HL-60 (cell line): ENCODE measurements around the gene NUDT17.
A peak's percentile ranks its signal among the peaks of the same experiment; 100 is the strongest.

Source experiments
- DNase-seq, 2 experiments: peaks; one replicate each; pipeline ENCODE4 v3.0.0-alpha.2; 2010 to 2020; ENCODE audit warnings: low read depth in 1 of 2, low spot score in 1 of 2
- H3K27ac ChIP-seq: fragments of 250-450 bp; sonication (Bioruptor Pico); replicated peaks from 2 replicates; pipeline ENCODE4 v1.5.1; 2020; ENCODE audit warnings: mild to moderate bottlenecking, moderate library complexity
- H3K27me3 ChIP-seq: fragments of 250-450 bp; sonication (Bioruptor Pico); 2 replicates; pipeline ENCODE4 v1.5.1; 2021; ENCODE audit warnings: mild to moderate bottlenecking, moderate library complexity; ENCODE audit not compliant: insufficient read depth, poor library complexity, severe bottlenecking
- H3K4me3 ChIP-seq: replicated peaks from 2 replicates; pipeline ENCODE4 v1.5.1; 2011; ENCODE audit warnings: mild to moderate bottlenecking, control low read depth, low read length; ENCODE audit not compliant: insufficient read depth
- GABPA ChIP-seq: IDR thresholded peaks from 2 replicates; pipeline ENCODE4 v1.6.1; 2012; ENCODE audit warnings: low read depth
- POLR2AphosphoS5 ChIP-seq: IDR thresholded peaks from 2 replicates; pipeline ENCODE4 v1.6.1; 2012; ENCODE audit warnings: low read depth
- REST ChIP-seq: IDR thresholded peaks from 2 replicates; pipeline ENCODE4 v1.6.1; 2012; ENCODE audit warnings: low read depth; ENCODE audit not compliant: insufficient replicate concordance
- SPI1 ChIP-seq: IDR thresholded peaks from 2 replicates; pipeline ENCODE4 v1.6.1; 2012; ENCODE audit warnings: low read depth, mild to moderate bottlenecking, borderline replicate concordance
- TF ChIP-seq, protein P1 (sequence below): IDR thresholded peaks from one replicate; pipeline ENCODE4 v1.5.1; 2011; ENCODE audit warnings: low read length, control low read depth, inconsistent platforms; ENCODE audit not compliant: insufficient read depth

The NUDT17 gene

GRCh38 chr1:145885738-145886287 is 40.4 kb downstream of the NUDT17 start, which contains the start of gene ANKRD35:
TSS of gene ANKRD35 (minus strand) at chr1:145885866. CDS start at chr1:145885758, 108 bp downstream.
- peak; percentile 40 to 72 for DNase-seq
- Histone ChIP-seq H3K4me3 (peak within 1 kb of the TSS; percentile 72), H3K27ac (no peak within 1 kb of the TSS), H3K27me3 (peaks cover 6% of the 10 kb centered on the region)
- TF ChIP-seq, protein P1, sequence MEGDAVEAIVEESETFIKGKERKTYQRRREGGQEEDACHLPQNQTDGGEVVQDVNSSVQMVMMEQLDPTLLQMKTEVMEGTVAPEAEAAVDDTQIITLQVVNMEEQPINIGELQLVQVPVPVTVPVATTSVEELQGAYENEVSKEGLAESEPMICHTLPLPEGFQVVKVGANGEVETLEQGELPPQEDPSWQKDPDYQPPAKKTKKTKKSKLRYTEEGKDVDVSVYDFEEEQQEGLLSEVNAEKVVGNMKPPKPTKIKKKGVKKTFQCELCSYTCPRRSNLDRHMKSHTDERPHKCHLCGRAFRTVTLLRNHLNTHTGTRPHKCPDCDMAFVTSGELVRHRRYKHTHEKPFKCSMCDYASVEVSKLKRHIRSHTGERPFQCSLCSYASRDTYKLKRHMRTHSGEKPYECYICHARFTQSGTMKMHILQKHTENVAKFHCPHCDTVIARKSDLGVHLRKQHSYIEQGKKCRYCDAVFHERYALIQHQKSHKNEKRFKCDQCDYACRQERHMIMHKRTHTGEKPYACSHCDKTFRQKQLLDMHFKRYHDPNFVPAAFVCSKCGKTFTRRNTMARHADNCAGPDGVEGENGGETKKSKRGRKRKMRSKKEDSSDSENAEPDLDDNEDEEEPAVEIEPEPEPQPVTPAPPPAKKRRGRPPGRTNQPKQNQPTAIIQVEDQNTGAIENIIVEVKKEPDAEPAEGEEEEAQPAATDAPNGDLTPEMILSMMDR: no peak
- TF ChIP-seq GABPA: no peak
- no peak for TF ChIP-seq POLR2AphosphoS5
- TF ChIP-seq SPI1: no peak
- TF ChIP-seq REST: no peak

- peaks cover 6% of the 10 kb centered on the region for H3K27me3 ChIP-seq
- no peak for DNase-seq
- TF ChIP-seq REST: no peak
- no peak for TF ChIP-seq SPI1
- no peak for TF ChIP-seq POLR2AphosphoS5
- TF ChIP-seq GABPA: no peak
- TF ChIP-seq, protein P1: no peak
- H3K4me3 ChIP-seq: peak overlapping the region; percentile 72; the same call in 1 of the 2 replicates
- H3K27ac ChIP-seq: no peak overlapping the region
Observed at GRCh38 chr1:145886390-145886789, 41.0 kb downstream of the NUDT17 start.

- H3K27ac ChIP-seq: no peak overlapping the region
- no peak for DNase-seq
Observed at GRCh38 chr1:145886816-145887215, 41.4 kb downstream of the NUDT17 start.

More at GRCh38 chr1:145886816-145887215, 41.4 kb downstream of the NUDT17 start:
- H3K27me3 ChIP-seq: peaks cover 6% of the 10 kb centered on the region
- no peak overlapping the region for H3K4me3 ChIP-seq
- TF ChIP-seq, protein P1: no peak
- no peak for TF ChIP-seq REST
- no peak for TF ChIP-seq GABPA
- no peak for TF ChIP-seq SPI1
- TF ChIP-seq POLR2AphosphoS5: no peak
